ENCODE measurements around the gene VSIG2. TPM values are rescaled to one million over a fixed set of nuclear protein-coding genes. Genes with fewer than 3 reads are reported as not detected.

The VSIG2 gene
- total RNA-seq, 1 donor from 2014 or later: 0.70 TPM

- intact Hi-C loops (cut with DNase I): no loop called here
These were observed 15.3 kb downstream of the VSIG2 start for GRCh38 chr11:124736736-124737135.

GRCh38 chr11:124732230-124732629 is 19.8 kb downstream of the VSIG2 start:
- intact Hi-C loops (cut with DNase I): no loop called here
- DNase-seq (ENCODE audit: missing footprints) (no peak), ATAC-seq (peak; percentile 74)

More at GRCh38 chr11:124736736-124737135, 15.3 kb downstream of the VSIG2 start:
- ATAC-seq (no peak), DNase-seq (ENCODE audit: missing footprints) (no peak)

- ATAC-seq (no peak), DNase-seq (ENCODE audit: missing footprints) (no peak)
These were observed 22.5 kb downstream of the VSIG2 start for GRCh38 chr11:124729571-124729970.

GRCh38 chr11:124728134-124728533 is 23.9 kb downstream of the VSIG2 start:
- ATAC-seq (no peak), DNase-seq (ENCODE audit: missing footprints) (no peak)
- intact Hi-C loops (cut with DNase I): no loop called here

More at GRCh38 chr11:124729571-124729970, 22.5 kb downstream of the VSIG2 start:
- intact Hi-C loops (cut with DNase I): no loop called here

- no peak for ATAC-seq
- intact Hi-C loops (cut with DNase I): no loop called here
- DNase-seq (ENCODE audit: missing footprints): no peak
These were observed 24.6 kb downstream of the VSIG2 start for GRCh38 chr11:124727474-124727873.

GRCh38 chr11:124725719-124726105 is 26.3 kb downstream of the VSIG2 start:
- DNase-seq (ENCODE audit: missing footprints) (no peak), ATAC-seq (no peak)
- intact Hi-C loops (cut with DNase I): no loop called here

GRCh38 chr11:124724979-124725718 is 26.9 kb downstream of the VSIG2 start:
- no peak for ATAC-seq
- DNase-seq (ENCODE audit: missing footprints): no peak
- intact Hi-C loops (cut with DNase I): no loop called here

- intact Hi-C loops (cut with DNase I): no loop called here
- ATAC-seq (no peak), DNase-seq (ENCODE audit: missing footprints) (no peak)
These were observed 29.9 kb downstream of the VSIG2 start for GRCh38 chr11:124722176-124722575.

GRCh38 chr11:124719534-124719933 is 32.5 kb downstream of the VSIG2 start:
- ATAC-seq (no peak), DNase-seq (ENCODE audit: missing footprints) (no peak)
- intact Hi-C loops (cut with DNase I): loop anchor here (5.0 kb wide), 1 partner anchor 42 kb away; no protein-coding TSS in a partner anchor

GRCh38 chr11:124718801-124719200 is 33.3 kb downstream of the VSIG2 start:
- intact Hi-C loops (cut with DNase I): loop anchor here (5.0 kb wide), 1 partner anchor 42 kb away; no protein-coding TSS in a partner anchor
- DNase-seq (ENCODE audit: missing footprints): no peak
- no peak for ATAC-seq

GRCh38 chr11:124717786-124718651 is 34.0 kb downstream of the VSIG2 start:
- DNase-seq (ENCODE audit: missing footprints) (no peak), ATAC-seq (peak; percentile 57)
- intact Hi-C loops (cut with DNase I): loop anchor here (5.0 kb wide), 1 partner anchor 41 kb away; no protein-coding TSS in a partner anchor

- intact Hi-C loops (cut with DNase I): loop anchor here (5.0 kb wide), 1 partner anchor 40 kb away; no protein-coding TSS in a partner anchor
- peak; percentile 37 for ATAC-seq
- no peak for DNase-seq (ENCODE audit: missing footprints)
These were observed 34.7 kb downstream of the VSIG2 start for GRCh38 chr11:124717421-124717785.

- DNase-seq (ENCODE audit: missing footprints): no peak
- intact Hi-C loops (cut with DNase I): loop anchor here (5.0 kb wide), 1 partner anchor 39 kb away; no protein-coding TSS in a partner anchor
- no peak for ATAC-seq
These were observed 35.5 kb downstream of the VSIG2 start for GRCh38 chr11:124716591-124716990.

GRCh38 chr11:124712392-124712791 is 39.7 kb downstream of the VSIG2 start:
- DNase-seq (ENCODE audit: missing footprints) (no peak), ATAC-seq (no peak)
- intact Hi-C loops (cut with DNase I): no loop called here

- DNase-seq (ENCODE audit: missing footprints): no peak
- no peak for ATAC-seq
- intact Hi-C loops (cut with DNase I): no loop called here
These were observed 44.2 kb downstream of the VSIG2 start for GRCh38 chr11:124707829-124708228.

GRCh38 chr11:124700028-124700427 is 52.0 kb downstream of the VSIG2 start:
- no peak for DNase-seq (ENCODE audit: missing footprints)
- intact Hi-C loops (cut with DNase I): no loop called here
- no peak for ATAC-seq

- ATAC-seq (no peak), DNase-seq (ENCODE audit: missing footprints) (no peak)
- intact Hi-C loops (cut with DNase I): no loop called here
These were observed 52.5 kb downstream of the VSIG2 start for GRCh38 chr11:124699547-124699946.

Data from Right ventricle myocardium inferior (tissue), 1 donor.